ENCODE measurements around the gene UBE2C.

The UBE2C gene

DNA sequence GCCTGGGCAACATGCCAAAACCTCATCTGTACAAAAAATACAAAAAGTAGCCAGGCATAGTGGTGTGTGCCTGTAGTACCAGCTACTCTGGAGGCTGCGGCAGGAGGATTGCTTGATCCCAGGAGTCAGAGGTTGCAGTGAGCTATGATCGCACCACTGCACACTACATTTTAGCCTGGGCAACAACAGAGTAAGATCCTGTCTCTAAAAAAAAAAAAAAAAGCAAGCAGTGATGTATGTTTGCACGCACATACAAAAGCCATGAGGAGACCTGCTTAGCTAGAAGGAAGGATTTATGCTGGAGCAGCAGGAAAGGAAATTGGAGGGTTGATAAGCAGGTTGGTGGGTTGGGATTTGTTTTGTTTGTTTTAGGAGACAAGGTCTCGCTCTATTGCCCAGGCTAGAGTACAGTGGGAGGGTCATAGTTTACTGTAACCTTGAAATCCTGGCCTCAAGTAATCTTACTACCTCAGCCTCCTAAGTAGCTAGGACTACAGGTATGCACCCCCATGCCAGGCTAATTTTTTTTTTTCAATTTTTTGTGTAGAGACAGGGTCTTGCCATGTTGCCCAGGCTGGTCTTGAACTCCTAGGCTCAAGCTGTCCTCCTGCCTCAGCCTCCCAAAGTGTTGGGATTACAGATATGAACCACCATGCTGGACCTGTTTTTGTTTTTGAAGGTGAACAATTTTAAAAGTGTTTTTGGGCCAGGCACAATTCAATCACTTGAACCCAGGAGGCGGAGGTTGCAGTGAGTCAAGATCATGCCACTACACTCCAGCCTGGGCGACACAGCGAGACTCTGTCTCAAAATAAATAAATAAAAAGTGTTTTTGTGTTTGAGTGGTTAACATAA lies 49.0 kb downstream of the UBE2C start:
- no peak for DNase-seq

- no peak for DNase-seq
These were observed 51.4 kb downstream of the UBE2C start for GRCh38 chr20:45863543-45864470.

DNA sequence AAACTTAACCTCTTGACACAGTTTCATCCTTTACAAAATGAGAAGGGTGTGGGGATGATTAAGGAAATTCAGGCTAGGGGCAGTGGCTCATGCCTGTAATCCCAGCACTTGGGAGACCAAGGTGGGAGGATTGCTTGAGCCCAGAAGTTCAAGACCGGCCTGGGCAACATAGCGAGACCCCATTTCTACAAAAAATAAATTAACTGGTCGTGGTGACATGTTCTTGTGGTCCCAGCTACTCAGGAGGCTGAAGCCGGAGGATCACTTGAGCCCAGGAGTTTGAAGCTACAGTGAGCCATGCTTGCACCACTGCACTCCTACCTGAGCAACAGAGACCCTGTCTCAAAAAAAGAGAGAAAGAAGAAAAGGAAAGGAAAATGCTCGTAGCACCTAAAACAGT lies 54.0 kb downstream of the UBE2C start:
- no peak for DNase-seq

Data from NCI-H446 treated with DMSO at 0.1 percent for 48 hours (cell line).